Measurements from ENCODE around the gene STAT3. TPM values are rescaled to one million over a fixed set of nuclear protein-coding genes. Genes with fewer than 3 reads are reported as not detected.

STAT3 gene
- total and polyA plus RNA-seq, 2 experiments from 2014 or later: 152 to 163 TPM

DNA sequence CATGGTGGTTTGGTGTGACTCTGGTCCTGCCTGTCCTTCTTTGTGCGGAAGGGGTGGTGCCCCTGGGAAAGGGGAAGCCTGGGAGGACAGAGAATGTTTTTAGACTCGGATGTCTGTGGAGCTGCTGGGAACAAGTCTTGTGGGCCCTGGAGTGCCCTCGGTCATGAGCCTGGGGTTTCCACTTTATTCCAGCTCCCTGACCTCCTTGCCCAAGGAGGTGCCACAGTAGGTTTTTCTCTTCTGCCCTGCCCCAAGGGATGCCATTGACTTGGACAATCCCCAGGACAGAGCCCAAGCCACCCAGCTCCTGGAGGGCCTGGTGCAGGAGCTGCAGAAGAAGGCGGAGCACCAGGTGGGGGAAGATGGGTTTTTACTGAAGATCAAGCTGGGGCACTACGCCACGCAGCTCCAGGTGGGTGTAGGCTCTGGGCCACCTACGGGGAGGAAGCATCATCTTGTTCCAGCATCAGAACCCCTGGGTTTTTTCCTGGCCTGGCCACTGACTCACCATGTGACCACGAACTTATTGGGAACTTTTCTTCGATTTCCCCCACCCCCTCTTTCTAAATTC lies 98.5 kb downstream of the STAT3 start:
- Histone ChIP-seq H3K27me3 (peaks cover 6% of the 10 kb centered on the region), H3K36me3 (replicated peaks; ENCODE audit: insufficient read depth, low read depth) (no peaks in the 10 kb centered on the region), H3K9me2 (replicated peaks; ENCODE audit: insufficient read depth) (no peaks in the 10 kb centered on the region), H3K79me2 (no peaks in the 10 kb centered on the region), H2AFZ (no peak overlapping the region), H3K4me2 (no peak overlapping the region), H3K4me1 (ENCODE audit: insufficient read depth) (peaks cover 12% of the 10 kb centered on the region), H3K27ac (no peak overlapping the region), H4K20me1 (ENCODE audit: insufficient read depth, poor library complexity, severe bottlenecking) (no peaks in the 10 kb centered on the region), H3K9me3 (ENCODE audit: low read depth) (no peaks in the 10 kb centered on the region), H3K4me3 (no peak overlapping the region)
- no peak for TF ChIP-seq EZH2 (IDR thresholded peaks at IDR 0.05; ENCODE audit: borderline replicate concordance)
- TF ChIP-seq, protein P1, sequence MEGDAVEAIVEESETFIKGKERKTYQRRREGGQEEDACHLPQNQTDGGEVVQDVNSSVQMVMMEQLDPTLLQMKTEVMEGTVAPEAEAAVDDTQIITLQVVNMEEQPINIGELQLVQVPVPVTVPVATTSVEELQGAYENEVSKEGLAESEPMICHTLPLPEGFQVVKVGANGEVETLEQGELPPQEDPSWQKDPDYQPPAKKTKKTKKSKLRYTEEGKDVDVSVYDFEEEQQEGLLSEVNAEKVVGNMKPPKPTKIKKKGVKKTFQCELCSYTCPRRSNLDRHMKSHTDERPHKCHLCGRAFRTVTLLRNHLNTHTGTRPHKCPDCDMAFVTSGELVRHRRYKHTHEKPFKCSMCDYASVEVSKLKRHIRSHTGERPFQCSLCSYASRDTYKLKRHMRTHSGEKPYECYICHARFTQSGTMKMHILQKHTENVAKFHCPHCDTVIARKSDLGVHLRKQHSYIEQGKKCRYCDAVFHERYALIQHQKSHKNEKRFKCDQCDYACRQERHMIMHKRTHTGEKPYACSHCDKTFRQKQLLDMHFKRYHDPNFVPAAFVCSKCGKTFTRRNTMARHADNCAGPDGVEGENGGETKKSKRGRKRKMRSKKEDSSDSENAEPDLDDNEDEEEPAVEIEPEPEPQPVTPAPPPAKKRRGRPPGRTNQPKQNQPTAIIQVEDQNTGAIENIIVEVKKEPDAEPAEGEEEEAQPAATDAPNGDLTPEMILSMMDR (IDR thresholded peaks at IDR 0.05; ENCODE audit: poor library complexity): no peak
- DNase-seq (ENCODE audit: low spot score): no peak
- 93% methylated on average over 9 of the region's 9 CpGs for WGBS (ENCODE audit: low lambda C conversion rate, missing lambda C conversion rate)

DNA sequence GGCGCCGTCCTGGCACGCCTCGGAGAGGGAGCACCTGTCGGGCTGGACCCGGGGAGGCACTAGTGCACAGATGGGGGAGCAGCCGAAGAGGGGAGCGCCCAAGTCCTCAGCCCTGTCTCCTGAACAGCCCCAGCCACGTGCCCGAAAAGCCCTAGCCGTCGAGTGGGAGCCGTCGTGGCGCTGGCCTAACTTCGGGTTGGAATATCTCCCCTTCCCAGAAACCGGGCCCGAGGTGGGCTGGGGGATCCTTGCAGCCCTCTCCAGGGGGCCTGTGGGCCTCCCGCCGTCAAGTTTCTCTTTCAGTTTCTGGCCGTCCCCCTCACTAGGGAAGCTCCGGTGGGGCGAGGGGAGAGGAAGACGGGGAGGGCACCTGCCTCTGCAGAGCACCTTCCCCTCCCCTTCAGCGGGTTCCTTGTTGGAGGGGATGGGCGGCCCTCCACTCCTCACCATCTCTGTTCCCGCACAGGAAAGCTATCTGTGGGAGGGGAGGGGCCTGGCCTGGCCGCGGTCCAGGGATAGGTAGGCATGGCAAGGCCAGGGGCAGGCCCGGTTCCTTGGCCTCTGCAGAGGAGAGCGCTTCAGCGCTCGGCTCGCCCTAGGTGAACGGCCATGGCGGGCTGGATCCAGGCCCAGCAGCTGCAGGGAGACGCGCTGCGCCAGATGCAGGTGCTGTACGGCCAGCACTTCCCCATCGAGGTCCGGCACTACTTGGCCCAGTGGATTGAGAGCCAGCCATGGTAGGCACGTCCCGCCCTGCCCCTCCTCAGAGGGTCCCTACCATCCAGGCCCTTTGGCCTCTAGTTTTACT lies 99.2 kb downstream of the STAT3 start:
- no peaks in the 10 kb centered on the region for H3K9me3 ChIP-seq (ENCODE audit: low read depth)
- WGBS (ENCODE audit: low lambda C conversion rate, missing lambda C conversion rate): 71% methylated on average over 36 of the region's 44 CpGs
- H3K27me3 ChIP-seq: peaks cover 6% of the 10 kb centered on the region
- peak overlapping the region; percentile 37 for H3K4me3 ChIP-seq
- H2AFZ ChIP-seq: peak overlapping the region; percentile 76
- H3K27ac ChIP-seq: no peak overlapping the region
- H3K4me1 ChIP-seq (ENCODE audit: insufficient read depth): peaks cover 12% of the 10 kb centered on the region
- TF ChIP-seq, protein P1 (IDR thresholded peaks at IDR 0.05; ENCODE audit: poor library complexity): no peak
- TF ChIP-seq EZH2phosphoT487 (IDR thresholded peaks at IDR 0.05; ENCODE audit: low read depth, severe bottlenecking, unreplicated experiment): no peak
- TF ChIP-seq EZH2 (IDR thresholded peaks at IDR 0.05; ENCODE audit: borderline replicate concordance): no peak
- no peaks in the 10 kb centered on the region for H3K36me3 ChIP-seq (replicated peaks; ENCODE audit: insufficient read depth, low read depth)
- DNase-seq (ENCODE audit: low spot score): no peak
- H3K79me2 ChIP-seq: no peaks in the 10 kb centered on the region
- H3K4me2 ChIP-seq: peak overlapping the region; percentile 86
- no peaks in the 10 kb centered on the region for H3K9me2 ChIP-seq (replicated peaks; ENCODE audit: insufficient read depth)
- H4K20me1 ChIP-seq (ENCODE audit: insufficient read depth, poor library complexity, severe bottlenecking): no peaks in the 10 kb centered on the region

DNA sequence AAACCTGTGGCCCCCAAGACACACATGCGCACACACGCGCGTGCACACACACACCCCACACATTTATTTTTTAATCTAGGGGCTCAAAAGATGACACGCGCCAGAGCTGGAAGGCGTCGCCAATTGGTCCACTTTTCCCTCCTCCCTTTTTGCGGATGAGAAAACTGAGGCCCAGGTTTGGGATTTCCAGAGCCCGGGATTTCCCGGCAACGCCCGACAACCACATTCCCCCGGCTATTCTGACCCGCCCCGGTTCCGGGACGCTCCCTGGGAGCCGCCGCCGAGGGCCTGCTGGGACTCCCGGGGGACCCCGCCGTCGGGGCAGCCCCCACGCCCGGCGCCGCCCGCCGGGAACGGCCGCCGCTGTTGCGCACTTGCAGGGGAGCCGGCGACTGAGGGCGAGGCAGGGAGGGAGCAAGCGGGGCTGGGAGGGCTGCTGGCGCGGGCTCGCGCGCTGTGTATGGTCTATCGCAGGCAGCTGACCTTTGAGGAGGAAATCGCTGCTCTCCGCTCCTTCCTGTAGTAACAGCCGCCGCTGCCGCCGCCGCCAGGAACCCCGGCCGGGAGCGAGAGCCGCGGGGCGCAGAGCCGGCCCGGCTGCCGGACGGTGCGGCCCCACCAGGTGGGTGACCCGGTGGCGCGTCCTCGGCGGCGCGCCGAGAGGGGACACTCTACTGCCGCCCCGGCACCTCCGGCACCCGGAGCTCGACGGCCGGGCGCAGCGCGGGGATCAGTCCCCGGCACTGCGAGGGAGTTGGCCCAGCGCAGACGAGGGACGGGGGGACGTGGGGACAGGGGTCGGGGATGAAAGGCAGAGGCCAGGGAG lies 100.1 kb downstream of the STAT3 start, which contains the start of gene STAT5A:
Gene STAT5A, plus strand, starts transcription at position 522 of the 826 bp plus-strand sequence. CDS start 914 bp downstream, outside the sequence.
- Histone ChIP-seq H3K9me3 (ENCODE audit: low read depth) (no peaks in the 10 kb centered on the region), H3K27ac (peak within 1 kb of the TSS; percentile 62), H3K4me1 (ENCODE audit: insufficient read depth) (peaks cover 12% of the 10 kb centered on the region), H3K27me3 (peaks cover 6% of the 10 kb centered on the region), H3K79me2 (no peaks in the 10 kb centered on the region), H2AFZ (peak within 1 kb of the TSS; percentile 76), H3K4me3 (peak within 1 kb of the TSS; percentile 37), H3K36me3 (replicated peaks; ENCODE audit: insufficient read depth, low read depth) (no peaks in the 10 kb centered on the region), H4K20me1 (ENCODE audit: insufficient read depth, poor library complexity, severe bottlenecking) (no peaks in the 10 kb centered on the region), H3K4me2 (peak within 1 kb of the TSS; percentile 86), H3K9me2 (replicated peaks; ENCODE audit: insufficient read depth) (no peaks in the 10 kb centered on the region)
- TF ChIP-seq EZH2phosphoT487 (IDR thresholded peaks at IDR 0.05; ENCODE audit: low read depth, severe bottlenecking, unreplicated experiment): no peak
- no peak for TF ChIP-seq EZH2 (IDR thresholded peaks at IDR 0.05; ENCODE audit: borderline replicate concordance)
- TF ChIP-seq, protein P1 (IDR thresholded peaks at IDR 0.05; ENCODE audit: poor library complexity): no peak
- peak; percentile 90 for DNase-seq (ENCODE audit: low spot score)
- WGBS (ENCODE audit: low lambda C conversion rate, missing lambda C conversion rate): 12% methylated on average over 74 of the region's 88 CpGs

All from hepatocyte (in vitro differentiated cells).